ENCODE results near the gene IFI44. TPM values are rescaled to one million over a fixed set of nuclear protein-coding genes. Genes with fewer than 3 reads are reported as not detected.

The IFI44 gene
- total RNA-seq, 1 experiment from 2014 or later, result 11.7 TPM

DNA sequence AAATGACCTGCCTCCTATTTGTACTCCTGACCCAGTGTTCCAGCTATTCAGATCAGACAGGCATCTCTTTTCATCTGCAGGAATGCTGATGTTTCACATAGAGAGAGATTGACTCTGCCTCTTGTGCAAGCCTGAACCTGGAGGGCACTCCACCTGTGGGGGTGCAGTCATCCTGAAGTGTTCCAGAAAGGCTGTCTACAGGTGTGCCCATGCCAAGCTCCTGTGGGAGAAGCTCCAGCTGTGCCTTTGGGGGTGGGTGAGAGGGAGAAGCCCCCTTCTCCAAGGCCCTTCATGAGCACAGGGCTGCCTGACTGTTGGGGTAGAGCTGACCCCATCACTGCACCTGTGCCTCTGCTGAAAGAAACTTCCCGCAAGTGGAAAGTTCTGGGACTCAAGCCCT lies 22.8 kb downstream of the IFI44 start:
- no peak for DNase-seq
- Histone ChIP-seq H3K9me3 (replicated peaks) (no peaks in the 10 kb centered on the region), H3K4me3 (no peak overlapping the region), H3K27ac (no peak overlapping the region), H3K36me3 (no peaks in the 10 kb centered on the region), H3K4me1 (no peaks in the 10 kb centered on the region), H3K27me3 (no peaks in the 10 kb centered on the region)

DNA sequence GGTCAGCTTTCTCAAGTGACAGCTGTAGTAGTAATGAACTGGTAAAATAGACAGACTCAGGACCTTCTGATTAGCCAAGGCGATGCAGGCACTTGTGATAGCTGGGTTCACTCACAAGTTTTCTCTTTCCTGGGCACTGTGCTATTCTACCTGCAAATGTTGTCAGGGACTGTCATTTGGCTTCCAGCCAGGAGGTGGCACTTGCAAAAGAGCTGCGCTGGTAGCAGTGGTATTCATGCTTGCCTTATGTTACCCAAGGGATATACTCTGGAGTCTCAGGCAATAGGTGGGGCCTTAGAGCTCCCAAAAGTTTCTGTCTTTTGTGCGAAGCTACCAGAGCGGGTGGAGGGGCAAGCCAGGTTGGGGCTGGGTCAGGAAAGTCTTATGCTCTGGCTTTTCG lies 23.5 kb downstream of the IFI44 start:
- no peaks in the 10 kb centered on the region for H3K27me3 ChIP-seq
- H3K4me1 ChIP-seq, result no peaks in the 10 kb centered on the region
- no peaks in the 10 kb centered on the region for H3K9me3 ChIP-seq (replicated peaks)
- no peak overlapping the region for H3K27ac ChIP-seq
- peak in 1 of 2 experiments; percentile 6 for DNase-seq
- H3K36me3 ChIP-seq, result no peaks in the 10 kb centered on the region
- no peak overlapping the region for H3K4me3 ChIP-seq

DNA sequence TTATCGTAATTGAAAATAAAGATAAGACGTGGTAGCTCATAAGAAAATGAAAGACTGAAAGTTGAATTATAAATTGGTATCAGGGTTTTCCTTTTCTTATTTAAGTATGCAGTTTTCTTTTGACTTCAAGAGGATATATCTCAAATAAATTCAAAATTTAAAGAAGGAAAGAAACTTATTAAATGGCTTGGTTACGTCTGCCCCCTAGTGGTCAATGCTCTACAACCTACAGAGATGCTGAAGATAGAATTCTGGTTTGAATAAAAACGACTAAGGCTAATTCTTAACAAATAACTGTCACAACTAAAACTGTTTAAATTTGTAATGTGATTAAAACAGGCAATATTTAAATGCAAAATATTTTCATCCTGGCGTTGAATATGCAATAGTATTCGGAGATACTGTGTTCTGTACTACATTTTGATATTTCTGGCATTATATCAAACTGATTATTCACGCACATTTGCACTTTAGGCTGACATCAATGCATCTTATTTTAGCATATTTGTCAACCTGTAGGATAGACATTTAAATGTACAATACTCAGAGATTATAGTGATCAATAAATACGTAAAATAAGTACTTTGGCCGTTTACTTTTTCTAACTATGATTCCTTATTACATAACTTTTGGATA lies 26.8 kb downstream of the IFI44 start:
- Histone ChIP-seq H3K9me3 (replicated peaks) (no peaks in the 10 kb centered on the region), H3K4me1 (no peaks in the 10 kb centered on the region), H3K36me3 (no peaks in the 10 kb centered on the region), H3K27me3 (no peaks in the 10 kb centered on the region), H3K27ac (no peak overlapping the region), H3K4me3 (no peak overlapping the region)
- peak; percentile 25 to 77 for DNase-seq

DNA sequence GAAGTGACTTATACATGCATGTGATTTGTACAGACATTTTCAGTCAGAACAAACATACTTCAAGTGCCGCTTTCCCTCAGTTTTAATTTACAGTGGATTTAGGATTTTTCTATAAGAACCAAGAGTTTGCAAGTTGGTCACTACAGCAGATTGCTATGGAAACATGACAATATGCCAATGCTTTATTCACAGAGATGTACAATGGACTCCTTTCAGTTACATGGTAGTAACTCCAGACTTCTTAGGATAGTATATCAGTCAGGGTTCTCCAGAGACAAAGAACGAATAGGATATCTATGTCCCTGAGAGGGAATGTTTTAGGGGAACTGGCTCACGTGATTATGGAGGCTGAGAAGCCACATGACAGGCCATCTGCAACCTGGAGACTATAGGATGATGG lies 27.4 kb downstream of the IFI44 start:
- Histone ChIP-seq H3K4me1 (no peaks in the 10 kb centered on the region), H3K36me3 (no peaks in the 10 kb centered on the region), H3K27ac (no peak overlapping the region), H3K4me3 (no peak overlapping the region), H3K27me3 (no peaks in the 10 kb centered on the region), H3K9me3 (replicated peaks) (no peaks in the 10 kb centered on the region)
- no peak for DNase-seq

DNA sequence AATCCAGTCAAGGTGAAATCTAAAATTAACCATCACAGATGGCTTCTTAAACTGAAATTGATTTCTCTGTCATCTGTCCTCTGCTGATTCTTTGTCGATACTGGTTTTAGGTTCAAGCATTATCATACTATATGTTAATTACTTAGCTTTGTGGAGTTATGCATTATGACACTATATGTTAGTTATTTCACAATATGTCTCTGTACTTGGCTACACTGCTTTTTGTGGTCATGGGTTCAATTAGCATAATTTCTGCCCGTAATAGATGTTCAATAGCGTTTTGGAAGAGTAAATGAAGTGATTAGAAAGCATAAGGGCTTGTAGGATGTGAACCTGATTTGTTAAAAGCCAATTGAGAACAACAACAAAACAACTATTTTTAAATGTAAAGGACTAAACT lies 28.2 kb downstream of the IFI44 start:
- DNase-seq, result no peak
- Histone ChIP-seq H3K4me1 (no peaks in the 10 kb centered on the region), H3K36me3 (no peaks in the 10 kb centered on the region), H3K9me3 (replicated peaks) (no peaks in the 10 kb centered on the region), H3K27ac (no peak overlapping the region), H3K27me3 (no peaks in the 10 kb centered on the region), H3K4me3 (no peak overlapping the region)

DNA sequence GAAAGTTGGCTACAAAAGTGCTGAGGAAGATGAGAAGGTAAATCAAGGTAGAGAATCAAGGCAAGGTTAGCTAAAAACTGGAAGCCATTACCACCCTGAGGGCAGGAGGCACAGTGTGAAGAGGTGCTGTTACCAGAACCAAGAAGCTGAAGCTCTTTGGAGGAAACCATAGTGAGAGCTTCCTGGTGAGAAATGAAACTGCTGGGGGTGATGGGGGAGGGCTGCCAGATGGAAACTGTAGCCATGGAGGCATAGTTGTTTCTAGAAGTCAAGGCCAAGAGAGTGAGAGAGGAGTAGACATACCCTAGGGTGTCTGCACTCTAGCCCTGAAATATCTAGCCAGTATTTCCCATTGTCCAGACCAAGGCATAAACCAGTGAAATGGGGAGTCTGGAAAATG lies 28.7 kb downstream of the IFI44 start:
- H3K27ac ChIP-seq, result no peak overlapping the region
- no peaks in the 10 kb centered on the region for H3K9me3 ChIP-seq (replicated peaks)
- DNase-seq, result no peak
- no peaks in the 10 kb centered on the region for H3K4me1 ChIP-seq
- H3K4me3 ChIP-seq, result no peak overlapping the region
- no peaks in the 10 kb centered on the region for H3K27me3 ChIP-seq
- no peaks in the 10 kb centered on the region for H3K36me3 ChIP-seq

DNA sequence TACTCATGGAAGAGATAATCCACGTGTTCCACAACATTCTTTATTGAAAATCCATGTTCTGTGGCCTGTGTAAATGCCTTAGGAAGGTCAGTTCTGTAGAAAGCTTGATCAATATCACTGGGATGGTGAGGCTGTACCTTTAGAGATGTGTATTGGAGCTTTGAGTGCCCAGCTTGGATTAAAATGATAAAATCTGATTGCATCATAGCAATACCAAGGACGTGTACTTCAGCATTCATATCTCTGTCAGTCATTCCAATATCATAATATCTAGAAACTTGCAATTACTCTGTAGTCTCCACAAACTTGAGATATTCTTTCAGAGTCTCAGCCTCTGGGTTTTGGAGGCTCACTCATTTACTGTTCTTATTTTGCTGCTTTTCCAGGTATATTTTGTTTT lies 31.6 kb downstream of the IFI44 start:
- Histone ChIP-seq H3K9me3 (replicated peaks) (no peaks in the 10 kb centered on the region), H3K4me3 (no peak overlapping the region), H3K27me3 (no peaks in the 10 kb centered on the region), H3K27ac (no peak overlapping the region), H3K4me1 (no peaks in the 10 kb centered on the region), H3K36me3 (no peaks in the 10 kb centered on the region)
- DNase-seq, result no peak

DNA sequence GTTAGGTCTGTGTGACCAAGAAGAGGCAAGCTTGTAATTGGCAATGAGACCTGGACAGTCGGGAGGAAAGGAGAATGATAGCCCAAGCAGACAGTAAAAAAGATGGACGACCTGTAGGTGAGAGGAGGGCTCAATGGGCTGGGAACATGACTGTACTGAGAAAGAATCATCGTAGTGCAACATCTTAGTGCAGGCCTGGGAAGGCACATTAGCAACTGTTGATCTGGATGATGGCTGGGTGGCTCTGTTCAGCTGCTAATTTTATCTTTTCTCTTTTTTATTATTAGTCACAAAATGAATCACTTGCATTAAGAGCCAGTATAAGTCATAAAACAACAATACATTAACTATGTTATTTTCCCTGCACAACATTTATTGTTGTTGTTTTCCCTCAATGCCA lies 32.9 kb downstream of the IFI44 start:
- no peaks in the 10 kb centered on the region for H3K36me3 ChIP-seq
- no peaks in the 10 kb centered on the region for H3K27me3 ChIP-seq
- no peak for DNase-seq
- no peaks in the 10 kb centered on the region for H3K4me1 ChIP-seq
- H3K4me3 ChIP-seq, result no peak overlapping the region
- no peak overlapping the region for H3K27ac ChIP-seq
- no peaks in the 10 kb centered on the region for H3K9me3 ChIP-seq (replicated peaks)

DNA sequence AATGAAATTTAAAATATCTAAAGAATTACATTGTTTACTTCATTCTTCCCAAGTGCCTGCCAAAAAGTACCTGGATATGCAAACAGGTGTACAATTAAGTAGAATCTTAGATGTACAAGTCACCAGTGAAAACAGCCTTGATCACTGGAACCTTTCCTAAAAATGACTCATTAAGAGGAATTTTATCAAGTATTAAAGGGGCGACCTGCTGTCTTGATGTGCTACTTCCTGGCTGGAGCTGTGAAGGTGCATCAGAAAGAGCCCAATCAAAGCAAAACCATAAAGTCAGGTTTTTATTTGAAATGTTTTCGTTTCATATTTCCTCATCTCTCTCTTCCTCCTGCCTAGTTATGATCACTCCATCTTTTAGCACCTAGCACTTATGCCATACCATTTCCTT lies 33.4 kb downstream of the IFI44 start:
- no peaks in the 10 kb centered on the region for H3K36me3 ChIP-seq
- H3K27me3 ChIP-seq, result no peaks in the 10 kb centered on the region
- H3K27ac ChIP-seq, result no peak overlapping the region
- H3K9me3 ChIP-seq (replicated peaks), result no peaks in the 10 kb centered on the region
- H3K4me3 ChIP-seq, result no peak overlapping the region
- no peaks in the 10 kb centered on the region for H3K4me1 ChIP-seq
- no peak for DNase-seq

DNA sequence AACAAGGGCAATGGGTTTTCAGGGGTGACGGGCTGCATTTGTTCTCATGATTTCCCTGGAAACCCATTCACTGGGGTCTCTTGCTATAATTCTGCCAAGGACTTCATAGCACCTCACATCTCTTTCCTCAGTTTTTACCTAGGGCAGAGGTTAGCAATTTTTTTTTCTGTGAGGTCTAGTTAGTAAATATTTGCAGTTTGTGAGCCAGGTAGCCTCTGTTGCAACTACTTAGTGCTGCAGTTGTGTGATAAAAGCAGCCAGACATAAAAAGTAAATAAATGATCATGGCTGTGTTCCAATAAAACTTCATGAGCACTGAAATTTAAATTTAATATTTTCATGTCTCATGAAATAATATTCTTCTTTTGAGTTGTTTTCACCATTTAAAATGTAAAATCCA lies 37.7 kb downstream of the IFI44 start:
- no peak for DNase-seq
- H3K36me3 ChIP-seq, result no peaks in the 10 kb centered on the region
- no peaks in the 10 kb centered on the region for H3K9me3 ChIP-seq (replicated peaks)
- no peaks in the 10 kb centered on the region for H3K27me3 ChIP-seq
- H3K4me1 ChIP-seq, result no peaks in the 10 kb centered on the region
- no peak overlapping the region for H3K27ac ChIP-seq
- no peak overlapping the region for H3K4me3 ChIP-seq

DNA sequence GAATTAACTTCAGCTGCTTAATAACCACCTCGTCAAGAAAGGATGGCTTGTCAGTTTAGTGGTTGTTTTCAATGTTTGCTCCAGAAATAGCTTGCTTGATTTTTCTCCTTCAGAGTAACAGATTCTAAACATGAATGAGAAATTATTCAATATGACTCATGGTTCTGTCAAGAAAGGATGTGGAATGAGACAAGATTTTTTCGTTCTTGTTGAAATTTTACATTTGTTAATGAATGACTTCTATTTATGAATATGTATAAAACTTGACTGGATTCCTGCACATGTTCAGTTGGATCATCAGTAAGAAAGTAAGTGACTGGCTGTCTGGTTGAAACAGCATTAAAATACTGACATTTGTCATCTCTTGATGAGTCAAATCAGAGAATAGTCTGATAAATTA lies 38.3 kb downstream of the IFI44 start:
- no peak overlapping the region for H3K27ac ChIP-seq
- no peak overlapping the region for H3K4me3 ChIP-seq
- no peaks in the 10 kb centered on the region for H3K36me3 ChIP-seq
- no peaks in the 10 kb centered on the region for H3K27me3 ChIP-seq
- no peaks in the 10 kb centered on the region for H3K9me3 ChIP-seq (replicated peaks)
- H3K4me1 ChIP-seq, result no peaks in the 10 kb centered on the region
- DNase-seq, result no peak

DNA sequence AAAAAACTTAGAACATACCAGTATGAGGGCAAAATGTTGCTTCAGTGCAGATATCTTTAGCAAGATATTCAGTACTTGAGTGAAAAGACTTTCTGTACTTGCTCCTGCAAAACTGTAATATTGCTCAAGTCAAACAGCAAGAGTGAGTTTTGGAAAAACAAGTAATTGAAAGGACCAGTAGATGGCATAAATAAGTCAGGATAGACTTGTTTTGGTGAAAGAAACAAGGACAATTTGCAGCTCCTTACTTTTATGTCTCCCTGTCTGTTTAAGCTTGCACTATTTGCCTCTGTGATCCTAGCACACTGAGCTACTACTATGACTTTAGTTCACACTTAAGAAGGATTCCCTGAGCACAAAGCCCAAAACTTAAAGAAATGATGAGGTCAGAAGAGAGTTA lies 39.1 kb downstream of the IFI44 start:
- Histone ChIP-seq H3K36me3 (no peaks in the 10 kb centered on the region), H3K4me1 (no peaks in the 10 kb centered on the region), H3K27me3 (no peaks in the 10 kb centered on the region), H3K9me3 (replicated peaks) (no peaks in the 10 kb centered on the region), H3K4me3 (no peak overlapping the region), H3K27ac (no peak overlapping the region)
- DNase-seq, result peak in 1 of 2 experiments; percentile 18

DNA sequence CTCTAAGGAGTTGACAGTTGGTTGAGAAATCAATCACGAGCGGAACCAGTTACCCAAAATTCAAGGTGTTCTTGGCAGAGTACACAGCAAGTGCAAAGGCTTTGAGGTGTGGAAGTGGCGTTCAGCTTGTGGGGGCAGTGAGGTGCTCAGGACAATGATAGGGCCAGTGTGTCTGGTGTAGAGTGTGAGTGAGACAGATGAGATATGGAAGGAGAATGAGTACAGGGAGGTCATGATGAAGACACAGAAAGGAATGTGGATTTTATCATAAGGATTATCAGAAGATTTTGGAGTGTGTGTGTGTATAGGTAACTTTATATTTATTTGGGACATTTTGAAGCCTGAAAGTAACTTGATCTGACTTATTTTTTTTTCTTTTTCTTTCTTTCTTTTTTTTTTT lies 40.9 kb downstream of the IFI44 start:
- no peak overlapping the region for H3K27ac ChIP-seq
- H3K9me3 ChIP-seq (replicated peaks), result no peaks in the 10 kb centered on the region
- no peak for DNase-seq
- H3K27me3 ChIP-seq, result no peaks in the 10 kb centered on the region
- H3K4me1 ChIP-seq, result no peaks in the 10 kb centered on the region
- H3K36me3 ChIP-seq, result no peaks in the 10 kb centered on the region
- no peak overlapping the region for H3K4me3 ChIP-seq

DNA sequence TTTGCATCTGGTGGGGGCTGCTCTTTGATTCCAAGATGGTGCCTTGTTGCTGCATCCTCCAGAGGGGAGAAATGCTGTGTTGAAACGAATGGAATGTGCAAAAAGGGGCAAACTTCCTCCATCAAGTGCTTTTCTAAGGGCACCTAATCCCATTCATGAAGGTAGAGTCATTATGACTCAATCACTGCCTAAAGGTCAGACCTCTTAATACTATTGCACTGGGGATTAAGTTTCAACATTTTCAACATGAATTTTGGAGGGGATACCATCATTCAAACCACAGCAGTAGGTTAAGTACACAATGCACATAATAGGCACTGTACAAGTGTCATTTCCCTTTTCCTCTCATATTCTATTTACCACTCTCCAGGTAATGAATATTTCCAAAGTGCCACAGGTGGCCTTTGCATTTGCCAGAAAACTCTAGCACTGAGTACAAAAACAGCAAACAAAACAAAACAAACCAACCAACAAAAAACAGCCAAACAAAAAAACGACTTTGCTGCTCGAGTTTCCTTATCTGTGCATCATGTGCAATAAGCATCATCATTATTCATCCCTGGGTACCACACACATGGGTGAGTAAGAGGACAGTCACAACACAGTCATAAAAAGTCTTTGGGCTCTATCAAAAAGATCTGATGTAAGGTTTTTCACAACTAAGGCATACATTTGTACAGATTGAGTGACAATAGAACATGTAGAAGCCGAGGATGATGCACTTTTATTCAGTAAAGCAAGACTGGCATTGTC lies 42.5 kb downstream of the IFI44 start:
- Histone ChIP-seq H3K27me3 (no peaks in the 10 kb centered on the region), H3K9me3 (replicated peaks) (no peaks in the 10 kb centered on the region), H3K4me1 (no peaks in the 10 kb centered on the region), H3K27ac (no peak overlapping the region), H3K4me3 (no peak overlapping the region), H3K36me3 (no peaks in the 10 kb centered on the region)
- no peak for DNase-seq

DNA sequence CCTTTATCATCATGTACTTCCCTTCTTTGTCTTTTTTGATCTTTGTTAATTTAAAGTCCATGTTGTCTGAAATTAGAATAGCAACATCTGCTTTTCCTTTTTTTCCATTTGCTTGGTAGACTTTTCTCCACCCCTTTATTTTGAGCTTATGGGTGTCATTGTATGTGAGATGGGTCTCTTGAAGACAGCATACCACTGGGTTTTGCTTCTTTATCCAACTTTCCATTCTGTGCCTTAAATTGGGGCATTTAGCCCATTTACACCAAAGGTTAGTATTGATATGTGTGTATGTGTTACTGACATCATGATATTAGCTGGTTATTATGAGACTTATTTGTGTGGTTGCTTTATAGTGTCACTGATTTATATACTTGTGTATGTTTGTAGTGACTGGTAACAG lies 50.2 kb downstream of the IFI44 start:
- Histone ChIP-seq H3K9me3 (replicated peaks) (no peaks in the 10 kb centered on the region), H3K27ac (no peak overlapping the region), H3K4me1 (no peaks in the 10 kb centered on the region), H3K36me3 (no peaks in the 10 kb centered on the region), H3K27me3 (no peaks in the 10 kb centered on the region), H3K4me3 (no peak overlapping the region)
- DNase-seq, result no peak

DNA sequence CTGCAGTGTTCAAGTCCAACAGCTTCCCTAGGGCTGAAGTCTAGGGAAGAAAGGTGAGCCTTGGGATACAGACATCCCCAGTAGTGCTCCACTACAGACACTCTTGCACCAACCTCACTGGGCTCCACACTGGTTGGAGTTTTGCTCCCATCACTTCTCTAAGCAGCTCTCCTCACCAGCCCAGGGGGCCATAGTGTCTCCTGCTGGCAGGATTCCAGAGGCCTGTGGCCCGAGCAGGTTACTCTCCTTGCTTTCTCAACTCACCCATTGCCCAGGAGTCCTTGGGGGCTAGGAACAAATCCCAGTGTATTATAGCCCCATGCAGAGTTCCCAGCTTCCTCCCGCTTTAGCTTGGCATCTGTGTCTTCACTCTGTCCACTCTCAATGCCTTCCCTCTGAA lies 52.8 kb downstream of the IFI44 start:
- Histone ChIP-seq H3K4me1 (no peaks in the 10 kb centered on the region), H3K27ac (no peak overlapping the region), H3K36me3 (no peaks in the 10 kb centered on the region), H3K27me3 (no peaks in the 10 kb centered on the region), H3K9me3 (replicated peaks) (no peaks in the 10 kb centered on the region), H3K4me3 (no peak overlapping the region)
- no peak for DNase-seq
